Left lung (tissue), 10 donors: ENCODE results near the gene PKM. TPM values are rescaled to one million over a fixed set of nuclear protein-coding genes. Genes with fewer than 3 reads are reported as not detected.
A peak's percentile ranks its signal among the peaks of the same experiment; 100 is the strongest.

Source experiments
- ATAC-seq: fragments of 200-7000 bp; cut with Tn5 transposase; one replicate; pipeline ENCODE4 v1.9.1; 2020; ENCODE audit warnings: moderate library complexity
- DNase-seq, 4 donors: peaks; one replicate each; pipeline ENCODE4 v3.0.0-alpha.2; 2013 to 2020
- H3K27ac ChIP-seq, 2 donors: fragments of 200-600 bp; sonication (generic) in 1 of 2; one replicate each; pipeline versions ENCODE4 v1.5.0 to v1.8.0; 2020 to 2021
- H3K27me3 ChIP-seq, 2 donors: fragments of 200-600 bp; sonication (generic) in 1 of 2; one replicate each; pipeline versions ENCODE4 v1.5.0 to v1.8.0; 2020 to 2021
- H3K36me3 ChIP-seq, 2 donors: fragments of 200-600 bp; sonication (generic) in 1 of 2; one replicate each; pipeline versions ENCODE4 v1.5.0 to v1.8.0; 2020 to 2021
- H3K4me1 ChIP-seq, 2 donors: fragments of 200-600 bp; one replicate each; pipeline ENCODE4 v1.8.0; 2021
- H3K4me3 ChIP-seq, 2 donors: fragments of 200-600 bp; sonication (generic) in 1 of 2; one replicate each; pipeline versions ENCODE4 v1.5.0 to v1.8.0; 2020 to 2021; ENCODE audit warnings: mild to moderate bottlenecking in 1 of 2
- H3K9me3 ChIP-seq, 2 donors: fragments of 200-600 bp; sonication (generic) in 1 of 2; one replicate each; pipeline versions ENCODE4 v1.5.0 to v1.8.0; 2020 to 2021
- intact Hi-C, 2 donors: fragments of 100-400 bp; cut with DNase I; formaldehyde crosslinking; loops; one replicate each; pipeline versions ENCODE4 v1.11.2 to v1.14.2; 2022
- polyA plus RNA-seq, 6 donors: library from polyadenylated mRNA; unstranded; fragments of 120-200 nt; gene quantifications; one replicate each; pipeline ENCODE4 v1.2.1, GENCODE V29; 2013; ENCODE audit not compliant: insufficient read length in 6 of 6
- total RNA-seq, 2 donors: library from RNA; stranded (reverse); fragmentation: NEBNext Ultra II Directional; extraction: Animal tissue kit (Norgen Biotek cat#: 25700); gene quantifications; one replicate each; pipeline ENCODE4 v1.2.1, GENCODE V29; 2021
- TF ChIP-seq, protein P1 (sequence below), 2 donors: fragments of 200-600 bp; sonication (generic) in 1 of 2; IDR thresholded peaks; one replicate each; pipeline versions ENCODE4 v1.5.0 to v1.8.0; 2021; ENCODE audit warnings: antibody characterized with exemption in 2 of 2
- donor health status: DM: no; HTN: yes; CAD: no.
- donor health status: DM: no; HTN: no; CAD: no.

The PKM gene
- total and polyA plus RNA-seq, 8 donors = 538 to 991 (median 573) TPM

DNA sequence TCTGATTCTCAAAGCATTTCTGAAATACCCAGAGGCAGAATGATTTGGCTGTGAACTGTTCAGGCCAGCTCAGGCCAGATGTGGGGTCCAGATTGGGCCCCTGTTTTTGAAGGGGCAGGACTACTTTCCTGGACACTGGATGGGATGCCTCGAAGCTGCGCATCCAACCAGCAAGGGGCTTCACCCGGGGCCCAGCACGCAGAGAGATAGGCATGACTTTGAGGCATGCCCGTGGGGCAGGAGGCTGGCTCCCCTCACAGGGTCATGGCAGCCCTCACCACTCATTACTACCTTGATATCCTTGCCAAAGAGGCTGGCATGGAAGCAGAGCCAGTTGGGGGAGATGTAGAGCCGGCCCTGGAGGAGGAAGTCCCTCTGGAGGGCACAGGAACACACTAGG is 63.5 kb downstream of the PKM start:
- DNase-seq = no peak
- H3K4me3 ChIP-seq = no peak overlapping the region
- TF ChIP-seq, protein P1, sequence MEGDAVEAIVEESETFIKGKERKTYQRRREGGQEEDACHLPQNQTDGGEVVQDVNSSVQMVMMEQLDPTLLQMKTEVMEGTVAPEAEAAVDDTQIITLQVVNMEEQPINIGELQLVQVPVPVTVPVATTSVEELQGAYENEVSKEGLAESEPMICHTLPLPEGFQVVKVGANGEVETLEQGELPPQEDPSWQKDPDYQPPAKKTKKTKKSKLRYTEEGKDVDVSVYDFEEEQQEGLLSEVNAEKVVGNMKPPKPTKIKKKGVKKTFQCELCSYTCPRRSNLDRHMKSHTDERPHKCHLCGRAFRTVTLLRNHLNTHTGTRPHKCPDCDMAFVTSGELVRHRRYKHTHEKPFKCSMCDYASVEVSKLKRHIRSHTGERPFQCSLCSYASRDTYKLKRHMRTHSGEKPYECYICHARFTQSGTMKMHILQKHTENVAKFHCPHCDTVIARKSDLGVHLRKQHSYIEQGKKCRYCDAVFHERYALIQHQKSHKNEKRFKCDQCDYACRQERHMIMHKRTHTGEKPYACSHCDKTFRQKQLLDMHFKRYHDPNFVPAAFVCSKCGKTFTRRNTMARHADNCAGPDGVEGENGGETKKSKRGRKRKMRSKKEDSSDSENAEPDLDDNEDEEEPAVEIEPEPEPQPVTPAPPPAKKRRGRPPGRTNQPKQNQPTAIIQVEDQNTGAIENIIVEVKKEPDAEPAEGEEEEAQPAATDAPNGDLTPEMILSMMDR (IDR thresholded peaks at IDR 0.05) = no peak
- peaks cover 8% of the 10 kb centered on the region in 2 donors for H3K4me1 ChIP-seq
- ATAC-seq = no peak
- H3K27ac ChIP-seq = no peak overlapping the region
- no peaks in the 10 kb centered on the region for H3K9me3 ChIP-seq
- no peaks in the 10 kb centered on the region for H3K36me3 ChIP-seq
- intact Hi-C loops = no loop called here
- H3K27me3 ChIP-seq = no peaks in the 10 kb centered on the region

GRCh38 chr15:72166716-72167417 is 64.1 kb downstream of the PKM start:
- no peak for ATAC-seq
- TF ChIP-seq, protein P1 (IDR thresholded peaks at IDR 0.05) = no peak
- Histone ChIP-seq H3K4me1 (peaks cover 8 to 9% of the 10 kb centered on the region in 2 donors), H3K9me3 (no peaks in the 10 kb centered on the region), H3K4me3 (no peak overlapping the region), H3K27ac (no peak overlapping the region), H3K27me3 (no peaks in the 10 kb centered on the region), H3K36me3 (no peaks in the 10 kb centered on the region)
- intact Hi-C loops = no loop called here
- DNase-seq = no peak

DNA sequence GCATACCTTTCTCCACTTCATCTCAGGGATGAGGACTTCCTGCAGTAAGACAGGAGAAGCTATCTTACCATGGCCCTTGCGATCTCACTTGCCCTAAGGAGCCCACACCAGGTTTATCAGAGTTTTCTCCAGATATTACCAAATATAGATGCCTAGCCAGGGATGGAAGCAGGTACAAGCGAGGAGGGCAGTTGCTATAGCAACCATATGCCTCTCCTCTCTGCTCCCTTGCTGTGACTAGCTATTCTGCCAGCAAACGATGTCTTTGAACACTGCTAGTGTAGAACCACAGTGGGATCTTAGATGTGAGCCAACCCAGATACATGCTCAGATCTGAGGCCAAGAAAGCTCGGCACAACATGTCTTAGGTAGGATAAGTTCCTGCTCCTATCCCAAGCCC is 67.3 kb downstream of the PKM start:
- Histone ChIP-seq H3K27ac (no peak overlapping the region), H3K27me3 (no peaks in the 10 kb centered on the region), H3K4me1 (peaks cover 8 to 13% of the 10 kb centered on the region in 2 donors), H3K9me3 (no peaks in the 10 kb centered on the region), H3K4me3 (no peak overlapping the region), H3K36me3 (no peaks in the 10 kb centered on the region)
- TF ChIP-seq, protein P1 (IDR thresholded peaks at IDR 0.05) = no peak
- intact Hi-C loops = no loop called here
- ATAC-seq (no peak), DNase-seq (no peak)

DNA sequence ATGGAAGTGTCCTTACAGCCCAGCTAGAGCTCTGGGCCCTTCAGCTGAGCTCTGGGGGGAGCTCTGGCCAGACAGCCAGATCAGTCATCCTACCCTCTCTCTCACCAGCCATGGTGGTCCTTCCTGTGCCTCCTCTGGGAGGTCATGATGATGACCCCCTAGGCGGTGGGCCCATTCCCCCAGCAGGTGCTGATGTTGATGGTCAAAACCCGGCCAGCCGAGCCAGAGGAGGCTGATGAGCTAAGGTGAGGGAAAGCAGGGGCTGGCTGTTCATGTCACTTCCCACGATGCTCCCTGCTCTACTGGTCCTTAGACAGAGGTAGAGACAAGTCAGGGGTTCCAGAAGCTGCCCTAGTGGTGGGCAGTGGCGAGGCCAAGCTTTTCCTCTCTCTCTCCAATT is 68.4 kb downstream of the PKM start:
- intact Hi-C loops = no loop called here
- TF ChIP-seq, protein P1 (IDR thresholded peaks at IDR 0.05) = no peak
- Histone ChIP-seq H3K36me3 (no peaks in the 10 kb centered on the region), H3K4me3 (no peak overlapping the region), H3K27me3 (no peaks in the 10 kb centered on the region), H3K4me1 (peaks cover under 1 to 5% of the 10 kb centered on the region in 2 donors), H3K9me3 (no peaks in the 10 kb centered on the region), H3K27ac (no peak overlapping the region)
- no peak for DNase-seq
- no peak for ATAC-seq

GRCh38 chr15:72161361-72162132 is 69.4 kb downstream of the PKM start:
- no peak overlapping the region for H3K4me3 ChIP-seq
- DNase-seq = peak in 3 of 4 donors; percentile 31 to 74 (median 66)
- intact Hi-C loops = no loop called here
- peaks cover 5 to 7% of the 10 kb centered on the region in 2 donors for H3K4me1 ChIP-seq
- H3K36me3 ChIP-seq = no peaks in the 10 kb centered on the region
- no peak overlapping the region for H3K27ac ChIP-seq
- ATAC-seq = peak; percentile 72
- no peaks in the 10 kb centered on the region for H3K27me3 ChIP-seq
- TF ChIP-seq, protein P1 (IDR thresholded peaks at IDR 0.05) = no peak
- no peaks in the 10 kb centered on the region for H3K9me3 ChIP-seq
